Caco-2 (cell line): ENCODE measurements around the gene HOXB8. TPM values are rescaled to one million over a fixed set of nuclear protein-coding genes. Genes with fewer than 3 reads are reported as not detected.

Experiments
- BruUV-seq: library from RNA; stranded (reverse); fragments of 400-500 nt; replicated peaks from 2 replicates; lab custom pipeline; 2021; lab: Mats Ljungman, UMichigan
- CTCF ChIA-PET: fragments of 300-600 bp; sonication (Branson Sonifier 250); formaldehyde crosslinking; loops from one replicate; lab custom pipeline; 2022; ENCODE audit warnings: antibody characterized with exemption; lab: Charles Lee
- POLR2A ChIA-PET: fragments of 300-600 bp; sonication (Branson Sonifier 250); formaldehyde crosslinking; loops from one replicate; lab custom pipeline; 2022; ENCODE audit warnings: antibody characterized with exemption; lab: Charles Lee
- DNase-seq, 2 experiments: peaks; one replicate each; pipeline versions ENCODE4 v3.0.0 to v3.0.0-alpha.2; 2020 to 2022
- H3K27me3 ChIP-seq: replicated peaks from 2 replicates; pipeline ENCODE4 v1.6.0; 2011; ENCODE audit warnings: low read length; ENCODE audit not compliant: control insufficient read depth, insufficient read depth
- H3K36me3 ChIP-seq: 2 replicates; pipeline ENCODE4 v1.5.1; 2011; ENCODE audit warnings: low read length; ENCODE audit not compliant: control insufficient read depth, insufficient read depth
- H3K4me1 ChIP-seq: fragments of 250-450 bp; sonication (Bioruptor Pico); 2 replicates; pipeline ENCODE4 v1.5.1; 2020; ENCODE audit warnings: mild to moderate bottlenecking
- H3K4me3 ChIP-seq: 2 replicates; pipeline ENCODE4 v1.5.1; 2011; ENCODE audit warnings: low read depth, mild to moderate bottlenecking, control low read depth, low read length
- H3K9me3 ChIP-seq: fragments of 250-450 bp; sonication (Bioruptor Pico); 2 replicates; pipeline ENCODE4 v1.5.1; 2020; ENCODE audit warnings: mild to moderate bottlenecking, moderate library complexity
- H3K27ac Mint-ChIP-seq: one replicate; pipeline ENCODE4 v1.8.0; 2022; ENCODE audit warnings: mixed read lengths; ENCODE audit not compliant: unreplicated experiment
- H3K27me3 Mint-ChIP-seq: one replicate; pipeline ENCODE4 v1.8.0; 2022; ENCODE audit warnings: mixed read lengths; ENCODE audit not compliant: insufficient read depth, unreplicated experiment
- H3K36me3 Mint-ChIP-seq: one replicate; pipeline ENCODE4 v1.8.0; 2022; ENCODE audit warnings: mild to moderate bottlenecking, mixed read lengths; ENCODE audit not compliant: insufficient read depth, unreplicated experiment
- H3K4me1 Mint-ChIP-seq: one replicate; pipeline ENCODE4 v1.8.0; 2022; ENCODE audit warnings: low read depth, mixed read lengths; ENCODE audit not compliant: unreplicated experiment
- H3K4me3 Mint-ChIP-seq: one replicate; pipeline ENCODE4 v1.8.0; 2022; ENCODE audit warnings: mild to moderate bottlenecking, moderate library complexity, mixed read lengths; ENCODE audit not compliant: unreplicated experiment
- H3K9me3 Mint-ChIP-seq: one replicate; pipeline ENCODE4 v1.8.0; 2022; ENCODE audit warnings: mixed read lengths; ENCODE audit not compliant: unreplicated experiment
- intact Hi-C: fragments of 100-400 bp; cut with micrococcal nuclease; formaldehyde crosslinking; loops from one replicate; pipeline ENCODE4 v1.10.0; 2022; ENCODE audit not compliant: unreplicated experiment
- total RNA-seq: library from RNA; stranded (reverse); gene quantifications from 2 replicates; pipeline ENCODE4 v1.2.3, GENCODE V29; 2022
- TF ChIP-seq, protein P1 (sequence below), 2 experiments: fragments of 200-600 bp in 1 of 2; IDR thresholded peaks; 1 replicate in 1 of 2; 2 replicates in 1 of 2; pipeline versions ENCODE4 v1.5.1 to v1.8.0; 2011 to 2022; ENCODE audit warnings: antibody characterized with exemption in 1 of 2, control low read depth in 1 of 2, inconsistent platforms in 1 of 2, low read depth in 1 of 2, low read length in 1 of 2, mild to moderate bottlenecking in 1 of 2, moderate library complexity in 1 of 2; ENCODE audit not compliant: insufficient read depth in 1 of 2, severe bottlenecking in 1 of 2, unreplicated experiment in 1 of 2

The HOXB8 gene
- total RNA-seq, 1 experiment from 2014 or later = 1.2 TPM

DNA sequence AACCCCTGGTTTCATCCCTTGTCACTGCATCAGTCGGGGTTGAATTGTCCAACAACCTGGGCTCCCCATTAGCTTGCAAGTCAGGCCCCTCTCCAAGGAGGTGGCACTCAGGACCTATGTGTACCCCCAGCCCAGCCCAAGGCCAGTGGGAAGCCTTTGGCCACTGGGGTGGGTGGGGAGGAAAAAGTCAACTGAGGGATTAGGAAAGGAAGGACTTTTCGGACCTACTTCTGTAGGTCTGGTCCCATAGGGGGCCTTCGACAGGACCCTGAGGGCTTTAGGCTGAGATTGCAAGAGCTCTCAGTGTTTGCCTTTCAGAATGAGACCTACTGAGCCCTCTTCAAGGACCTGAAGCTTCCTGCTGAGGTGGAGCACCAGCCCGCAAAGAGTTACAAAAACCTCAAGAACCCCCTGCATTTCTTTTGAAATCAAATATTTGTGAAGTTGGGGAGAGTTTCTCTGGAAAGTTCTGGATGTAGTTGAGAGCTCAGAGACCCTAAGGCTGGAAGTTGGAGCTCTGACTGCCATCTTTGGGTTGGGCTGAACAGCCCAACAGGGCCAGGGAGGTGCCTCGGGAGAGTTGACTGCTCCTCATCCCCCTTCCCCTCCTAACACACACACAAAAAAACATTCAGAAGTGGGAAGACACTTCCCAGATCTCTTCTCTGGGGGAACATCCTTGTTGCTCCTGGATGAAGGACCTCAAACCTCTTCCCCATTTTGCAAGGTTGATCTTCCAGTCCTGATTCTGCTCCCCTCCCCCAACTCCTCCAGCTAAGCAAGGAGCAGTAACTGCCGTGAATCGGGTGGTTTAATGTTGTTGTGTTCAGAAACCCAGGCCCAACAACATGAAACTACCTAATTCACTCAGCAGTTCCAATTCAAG is 16.8 kb upstream of the HOXB8 start:
- Histone ChIP-seq H3K4me1 (peaks cover 15% of the 10 kb centered on the region), H3K36me3 (no peaks in the 10 kb centered on the region), H3K27me3 (peaks cover 10% of the 10 kb centered on the region), H3K9me3 (no peaks in the 10 kb centered on the region), H3K4me3 (no peak overlapping the region)
- no peak overlapping the region for H3K4me3 Mint-ChIP-seq
- TF ChIP-seq, protein P1, sequence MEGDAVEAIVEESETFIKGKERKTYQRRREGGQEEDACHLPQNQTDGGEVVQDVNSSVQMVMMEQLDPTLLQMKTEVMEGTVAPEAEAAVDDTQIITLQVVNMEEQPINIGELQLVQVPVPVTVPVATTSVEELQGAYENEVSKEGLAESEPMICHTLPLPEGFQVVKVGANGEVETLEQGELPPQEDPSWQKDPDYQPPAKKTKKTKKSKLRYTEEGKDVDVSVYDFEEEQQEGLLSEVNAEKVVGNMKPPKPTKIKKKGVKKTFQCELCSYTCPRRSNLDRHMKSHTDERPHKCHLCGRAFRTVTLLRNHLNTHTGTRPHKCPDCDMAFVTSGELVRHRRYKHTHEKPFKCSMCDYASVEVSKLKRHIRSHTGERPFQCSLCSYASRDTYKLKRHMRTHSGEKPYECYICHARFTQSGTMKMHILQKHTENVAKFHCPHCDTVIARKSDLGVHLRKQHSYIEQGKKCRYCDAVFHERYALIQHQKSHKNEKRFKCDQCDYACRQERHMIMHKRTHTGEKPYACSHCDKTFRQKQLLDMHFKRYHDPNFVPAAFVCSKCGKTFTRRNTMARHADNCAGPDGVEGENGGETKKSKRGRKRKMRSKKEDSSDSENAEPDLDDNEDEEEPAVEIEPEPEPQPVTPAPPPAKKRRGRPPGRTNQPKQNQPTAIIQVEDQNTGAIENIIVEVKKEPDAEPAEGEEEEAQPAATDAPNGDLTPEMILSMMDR (IDR thresholded peaks at IDR 0.05; ENCODE audit: insufficient read depth in 1 of 2, low read depth in 1 of 2, low read length in 1 of 2, severe bottlenecking in 1 of 2, unreplicated experiment in 1 of 2) = no peak
- BruUV-seq = no TSS peak
- H3K36me3 Mint-ChIP-seq = no peaks in the 10 kb centered on the region
- POLR2A ChIA-PET = interaction anchor here (0.6 kb wide), 1 partner anchor 583 kb away, joined by 3 read pairs; no protein-coding TSS in a partner anchor
- DNase-seq = peak in 1 of 2 experiments; percentile 36
- H3K9me3 Mint-ChIP-seq = no peaks in the 10 kb centered on the region
- H3K4me1 Mint-ChIP-seq = peaks cover 8% of the 10 kb centered on the region
- H3K27ac Mint-ChIP-seq = no peak overlapping the region
- CTCF ChIA-PET = interaction anchor here (0.6 to 1.6 kb wide), 3 partner anchors 169 to 252 kb away, joined by 3 to 5 read pairs (median 3); no protein-coding TSS in a partner anchor
- peaks cover 15% of the 10 kb centered on the region for H3K27me3 Mint-ChIP-seq
- intact Hi-C loops = no loop called here

DNA sequence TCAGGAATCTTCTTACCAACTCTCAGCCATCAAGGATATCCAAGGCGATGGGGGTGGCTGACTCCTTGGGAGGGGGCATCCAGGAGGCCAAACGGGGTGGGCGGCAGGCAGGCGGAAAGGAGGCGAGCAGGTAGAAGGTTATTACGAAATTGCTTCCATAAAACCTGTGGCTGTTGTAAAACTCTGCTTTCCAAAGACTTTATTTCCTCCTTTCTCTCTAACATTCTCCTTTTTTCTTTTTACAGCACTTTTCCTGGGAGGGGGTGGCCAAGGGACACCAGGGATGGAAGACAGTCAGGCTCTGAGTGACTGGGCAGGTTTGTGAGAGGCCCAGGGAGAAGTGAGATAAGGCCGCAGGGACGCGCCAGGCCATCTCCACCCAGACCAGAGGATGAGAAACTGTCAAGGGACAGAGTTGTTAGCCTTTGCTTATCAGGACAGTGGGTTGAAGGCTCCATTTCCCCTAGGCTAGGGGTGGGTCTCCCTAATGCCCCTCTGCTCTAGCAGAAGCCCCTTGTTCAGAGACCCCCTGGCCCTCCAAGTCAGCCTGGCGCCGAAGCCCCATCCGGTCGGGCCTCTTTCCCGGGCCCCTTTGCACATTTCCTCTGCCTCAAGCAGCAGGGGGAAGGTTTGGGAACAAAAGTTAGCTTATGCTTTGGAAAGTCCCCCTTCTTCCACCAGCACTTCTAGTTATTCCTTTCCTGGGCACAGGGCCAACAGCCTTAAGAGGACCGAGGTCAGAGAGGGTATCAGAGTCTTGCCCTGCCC is 16.0 kb upstream of the HOXB8 start:
- POLR2A ChIA-PET = no interaction called here
- Mint-ChIP-seq H3K27me3 (peaks cover 18% of the 10 kb centered on the region), H3K4me1 (peaks cover 8% of the 10 kb centered on the region), H3K9me3 (no peaks in the 10 kb centered on the region), H3K27ac (no peak overlapping the region), H3K4me3 (no peak overlapping the region), H3K36me3 (no peaks in the 10 kb centered on the region)
- H3K9me3 ChIP-seq = no peaks in the 10 kb centered on the region
- H3K4me1 ChIP-seq = peaks cover 20% of the 10 kb centered on the region
- H3K36me3 ChIP-seq = no peaks in the 10 kb centered on the region
- no TSS peak for BruUV-seq
- peak; percentile 66 to 83 for DNase-seq
- CTCF ChIA-PET = interaction anchor here (0.6 kb wide), 1 partner anchor 253 kb away, joined by 5 read pairs; no protein-coding TSS in a partner anchor
- TF ChIP-seq, protein P1 (IDR thresholded peaks at IDR 0.05; ENCODE audit: insufficient read depth in 1 of 2, low read depth in 1 of 2, low read length in 1 of 2, severe bottlenecking in 1 of 2, unreplicated experiment in 1 of 2) = no peak
- intact Hi-C loops = no loop called here
- peaks cover 14% of the 10 kb centered on the region for H3K27me3 ChIP-seq
- H3K4me3 ChIP-seq = no peak overlapping the region
